Ureter (tissue), 1 donor: ENCODE measurements around the gene DAP3. TPM values are rescaled to one million over a fixed set of nuclear protein-coding genes. Genes with fewer than 3 reads are reported as not detected.
A peak's percentile ranks its signal among the peaks of the same experiment; 100 is the strongest.
"Not testable (repeated sequence)": the region's sequence is repeated elsewhere in the genome, so short reads cannot be mapped to it uniquely, and the experiment has no call there.

Source experiments
- DNase-seq: peaks from one replicate; pipeline ENCODE4 v3.0.0-alpha.2; 2020; ENCODE audit warnings: low spot score
- total RNA-seq: library from RNA; stranded (reverse); gene quantifications from one replicate; pipeline ENCODE4 v1.2.4, GENCODE V29; 2023
- donor health status: DM: yes; HTN: yes; CAD: no.

Gene DAP3
- total RNA-seq, 1 donor from 2014 or later, result 122 TPM

DNA sequence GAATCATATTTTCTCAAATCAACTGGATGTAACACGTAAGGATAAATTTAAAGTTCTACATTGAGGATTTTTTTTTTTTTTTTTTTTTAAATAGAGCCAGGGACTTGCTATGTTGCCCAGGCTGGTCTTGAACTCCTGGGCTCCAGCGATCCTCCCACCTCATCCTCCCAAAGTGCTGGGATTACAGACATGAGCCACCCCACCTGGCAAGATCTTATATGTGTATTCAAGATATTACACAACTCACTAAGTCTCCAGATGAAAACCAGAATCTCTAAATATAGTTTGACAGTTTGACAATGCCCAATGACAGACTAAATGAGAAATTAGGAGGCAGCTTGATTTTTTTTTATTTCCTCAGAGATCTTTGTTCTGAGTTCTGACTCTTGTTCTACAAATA is 7.1 kb upstream of the DAP3 start:
- no peak for DNase-seq

DNA sequence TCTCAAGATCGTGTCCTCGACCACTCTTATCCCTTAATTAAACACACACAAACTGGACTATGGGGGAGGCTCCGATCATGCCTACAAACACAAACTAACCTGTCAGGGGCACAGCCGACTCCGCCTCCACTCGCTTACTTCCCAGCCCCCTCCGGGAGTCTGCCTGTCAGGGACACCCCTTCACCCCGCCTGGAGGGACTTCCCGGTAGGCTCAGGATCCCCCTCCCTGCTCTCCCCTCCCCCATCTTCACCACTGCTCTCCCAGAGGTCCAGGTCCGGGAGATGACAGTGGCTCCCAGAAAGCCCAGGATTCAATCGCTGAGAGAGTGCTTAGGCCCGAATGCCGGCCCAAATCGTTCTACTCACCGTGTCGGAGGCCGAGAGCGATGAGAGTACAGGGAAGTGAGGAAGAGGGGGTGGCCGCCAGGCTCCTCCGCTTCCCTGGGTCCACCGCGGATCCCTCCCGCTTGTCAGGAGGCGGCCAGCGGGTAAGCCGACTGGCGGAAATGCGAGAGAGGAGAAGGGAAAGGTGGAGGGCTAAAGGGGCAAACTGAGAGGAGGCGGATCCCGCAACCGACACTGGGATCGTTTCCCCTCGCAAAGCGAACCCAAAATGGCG is 1.1 kb upstream of the DAP3 start:
- DNase-seq, result peak; percentile 67

DNA sequence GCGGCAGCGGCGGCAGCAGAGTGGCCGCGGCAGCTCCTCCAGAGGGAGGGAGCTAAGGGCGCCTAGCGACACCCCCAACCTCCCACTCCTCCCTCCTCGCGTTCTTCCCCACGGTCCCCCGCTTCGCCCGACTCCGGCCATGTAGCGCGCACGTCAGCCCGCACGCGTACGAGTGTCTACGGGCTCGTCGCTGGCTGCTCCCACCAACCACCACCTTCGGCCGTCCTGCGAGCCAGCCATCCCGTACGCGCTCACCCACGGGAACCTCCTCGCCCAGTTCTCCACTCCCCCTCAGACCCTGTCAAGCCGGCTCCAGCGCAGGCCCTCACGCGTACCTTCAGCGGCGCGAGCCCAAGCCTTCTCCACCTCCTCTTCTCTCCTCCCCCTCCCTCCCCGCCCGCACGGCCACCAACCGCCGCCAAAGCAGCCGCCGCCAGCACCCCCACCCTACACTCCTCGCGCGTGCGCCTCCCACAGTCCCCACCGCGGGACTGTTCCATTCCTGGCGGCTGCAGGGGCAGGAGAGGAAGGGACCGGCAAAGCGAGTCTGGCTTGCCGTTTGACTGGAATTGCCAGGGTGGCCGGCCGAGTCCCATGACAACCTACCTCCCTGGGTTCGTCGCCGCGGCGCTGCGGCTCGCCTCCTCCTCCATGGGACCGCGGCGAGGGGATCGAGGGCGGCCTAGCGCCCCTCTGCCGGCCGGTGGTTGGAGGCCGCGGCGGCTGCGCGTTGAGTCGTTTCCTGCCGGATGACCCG is 389 bp upstream of the DAP3 start, which contains the start of gene YY1AP1:
TSS of gene YY1AP1 (minus strand) at position 451 of the 757 bp plus-strand sequence. CDS start 8,338 bp downstream, outside the sequence.
- DNase-seq, result peak; percentile 94

GRCh38 chr1:155691992-155692528 is 3.2 kb downstream of the DAP3 start:
- no peak for DNase-seq

GRCh38 chr1:155694167-155694566 is 5.3 kb downstream of the DAP3 start:
- DNase-seq, result no peak

- DNase-seq, result no peak
Observed at GRCh38 chr1:155695072-155695471, 6.2 kb downstream of the DAP3 start.

- DNase-seq, result no peak
Observed at GRCh38 chr1:155695608-155696007, 6.7 kb downstream of the DAP3 start.

GRCh38 chr1:155696524-155696923 is 7.6 kb downstream of the DAP3 start:
- DNase-seq, result no peak

- DNase-seq, result no peak
Observed at GRCh38 chr1:155697046-155697445, 8.2 kb downstream of the DAP3 start.

DNA sequence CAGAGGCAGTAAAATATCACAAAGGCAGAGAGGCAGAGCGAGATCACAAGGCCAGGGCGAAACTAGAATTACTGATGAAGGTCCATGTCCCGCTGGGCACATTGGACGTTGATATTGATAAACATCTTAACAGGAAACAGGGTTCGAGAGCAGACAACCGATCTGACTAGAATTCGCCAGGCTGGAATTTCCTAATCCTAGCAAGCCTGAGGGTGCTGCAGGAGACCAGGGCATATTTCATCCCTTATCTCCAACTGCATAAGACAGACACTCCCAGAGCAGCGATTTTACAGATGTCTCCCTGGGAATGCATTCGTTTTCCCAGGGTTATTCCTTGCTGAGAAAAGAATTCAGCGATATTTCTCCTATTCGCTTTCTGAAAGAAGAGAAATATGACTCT is 8.7 kb downstream of the DAP3 start:
- not testable (repeated sequence) for DNase-seq

DNA sequence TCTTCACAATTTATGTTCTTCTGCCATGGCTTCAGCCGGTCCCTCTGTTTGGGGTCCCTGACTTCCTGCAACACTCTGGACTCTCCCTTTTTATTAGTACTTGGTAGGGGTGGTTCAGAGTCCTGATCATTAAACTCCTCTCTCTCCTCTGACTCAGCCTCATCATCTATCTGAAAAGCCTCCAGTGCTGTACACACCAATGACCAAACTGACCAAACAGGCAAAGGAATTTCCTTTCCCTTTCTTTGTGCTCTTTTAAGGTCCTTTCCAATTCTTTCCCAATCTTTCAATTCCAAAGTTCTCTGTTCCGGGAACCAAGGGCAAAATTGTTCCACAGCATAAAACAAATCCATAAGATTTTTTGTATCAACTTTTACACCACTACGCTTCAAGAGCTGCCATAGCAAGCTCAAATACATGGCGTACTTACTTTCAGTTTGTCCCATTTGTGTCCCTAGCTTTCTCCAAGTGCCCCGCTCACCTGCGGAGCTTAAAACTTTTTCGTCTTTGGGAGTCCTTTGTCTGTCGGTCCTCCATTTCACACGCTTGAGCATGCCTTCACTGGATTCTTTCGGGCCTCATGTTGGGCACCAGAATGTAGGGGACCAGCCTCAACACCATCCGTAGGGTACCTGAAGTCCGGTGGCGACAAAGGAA is 9.6 kb downstream of the DAP3 start:
- no peak for DNase-seq

GRCh38 chr1:155699062-155699461 is 10.2 kb downstream of the DAP3 start:
- DNase-seq, result not testable (repeated sequence)

DNA sequence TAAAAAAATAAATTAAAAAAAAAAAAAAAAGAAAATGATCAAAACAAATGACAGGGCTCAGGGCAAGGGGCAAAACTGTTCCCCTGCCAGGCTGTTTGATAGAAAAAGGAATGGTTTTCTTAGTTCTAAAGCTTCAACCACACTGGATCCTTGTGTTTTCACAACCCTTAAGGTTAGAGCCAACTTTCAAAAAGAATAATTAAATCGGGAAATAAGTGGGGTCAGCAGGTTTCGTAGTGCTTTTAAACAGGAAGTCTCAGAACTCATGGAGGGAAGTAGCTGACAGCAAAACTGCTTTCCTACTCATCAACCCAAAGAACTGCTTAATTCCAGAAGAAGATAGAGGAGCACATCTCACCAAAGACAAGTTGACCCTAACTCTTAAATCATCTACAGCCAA is 12.8 kb downstream of the DAP3 start:
- not testable (repeated sequence) for DNase-seq

GRCh38 chr1:155703216-155703615 is 14.3 kb downstream of the DAP3 start:
- no peak for DNase-seq

GRCh38 chr1:155704414-155704813 is 15.5 kb downstream of the DAP3 start:
- not testable (repeated sequence) for DNase-seq

GRCh38 chr1:155706139-155706538 is 17.2 kb downstream of the DAP3 start:
- no peak for DNase-seq

DNA sequence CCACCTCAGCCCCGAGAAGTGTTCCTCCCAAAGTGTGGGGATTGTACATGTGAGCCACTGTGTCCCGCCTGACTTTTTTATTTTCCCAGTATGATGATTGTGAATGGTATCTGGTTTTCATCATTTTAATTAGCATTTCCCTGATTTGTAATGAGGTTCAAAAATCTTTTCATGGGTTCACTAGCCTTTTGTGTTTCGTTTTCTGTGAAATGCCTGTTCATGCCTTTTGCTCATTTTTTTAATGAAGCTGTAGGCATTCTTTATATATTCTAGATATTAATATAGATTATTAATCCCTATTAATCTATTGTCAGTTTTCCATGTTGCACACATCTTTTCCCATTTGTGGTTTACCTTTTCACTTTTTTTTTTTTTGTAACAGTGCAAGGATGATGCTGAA is 20.5 kb downstream of the DAP3 start:
- no peak for DNase-seq

DNA sequence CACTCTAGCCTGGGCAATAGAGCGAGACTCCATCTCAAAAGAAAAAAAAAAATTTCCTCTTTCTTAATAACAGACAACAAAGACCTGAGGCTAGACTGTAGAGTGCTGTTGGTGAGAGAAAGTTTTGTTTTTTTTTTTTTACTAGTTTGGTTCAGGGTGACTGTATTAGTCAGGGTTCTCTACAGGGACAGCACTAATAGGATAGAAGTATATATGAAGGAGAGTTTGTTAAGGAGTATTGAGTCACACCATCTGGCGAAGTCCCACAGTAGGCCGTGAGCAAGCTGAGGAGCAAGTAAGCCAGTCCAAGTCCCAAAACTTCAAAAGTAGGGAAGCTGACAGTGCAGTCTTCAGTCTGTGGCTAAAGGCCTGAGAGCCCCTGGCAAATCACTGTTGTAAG is 22.6 kb downstream of the DAP3 start:
- not testable (repeated sequence) for DNase-seq

DNA sequence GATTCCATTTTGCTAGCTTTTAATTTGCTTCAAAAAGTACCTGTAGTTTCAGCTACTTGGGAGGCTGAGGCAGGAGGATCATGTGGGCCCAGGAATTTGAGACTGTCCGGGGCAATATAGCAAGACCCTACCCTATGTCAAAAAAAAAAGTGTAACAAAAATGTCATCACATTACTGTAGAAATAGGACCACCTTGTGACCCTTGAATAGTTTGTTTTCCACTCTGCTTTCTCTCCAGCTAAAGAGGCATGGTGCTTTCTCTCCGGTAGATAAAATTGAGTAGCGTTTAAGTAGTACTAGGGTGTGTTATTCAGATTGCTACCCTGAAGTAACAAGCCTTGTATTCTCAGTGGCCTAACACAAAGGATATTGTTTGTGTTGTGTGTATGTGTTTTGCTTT is 23.7 kb downstream of the DAP3 start:
- not testable (repeated sequence) for DNase-seq

DNA sequence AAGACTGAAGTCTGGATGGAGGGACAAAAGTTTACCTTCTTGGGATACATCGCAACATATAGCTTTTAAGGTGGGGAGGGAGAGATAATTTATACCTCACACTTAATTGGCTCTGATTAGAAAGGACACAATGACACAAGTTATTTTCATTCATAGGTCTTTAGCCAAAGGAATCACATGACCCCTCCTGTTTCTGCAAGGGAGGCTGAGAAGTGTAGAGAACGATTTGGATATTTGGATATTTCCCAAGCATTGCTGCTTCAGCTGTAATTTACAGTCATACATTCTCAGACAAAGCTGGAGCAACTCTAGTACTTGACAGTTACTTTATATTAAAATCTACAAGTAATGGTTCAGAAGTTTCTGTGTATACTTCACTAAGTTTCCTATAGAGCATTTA is 24.2 kb downstream of the DAP3 start:
- no peak for DNase-seq

GRCh38 chr1:155715056-155715455 is 26.2 kb downstream of the DAP3 start:
- not testable (repeated sequence) for DNase-seq

- DNase-seq, result no peak
Observed at GRCh38 chr1:155715777-155716176, 26.9 kb downstream of the DAP3 start.

DNA sequence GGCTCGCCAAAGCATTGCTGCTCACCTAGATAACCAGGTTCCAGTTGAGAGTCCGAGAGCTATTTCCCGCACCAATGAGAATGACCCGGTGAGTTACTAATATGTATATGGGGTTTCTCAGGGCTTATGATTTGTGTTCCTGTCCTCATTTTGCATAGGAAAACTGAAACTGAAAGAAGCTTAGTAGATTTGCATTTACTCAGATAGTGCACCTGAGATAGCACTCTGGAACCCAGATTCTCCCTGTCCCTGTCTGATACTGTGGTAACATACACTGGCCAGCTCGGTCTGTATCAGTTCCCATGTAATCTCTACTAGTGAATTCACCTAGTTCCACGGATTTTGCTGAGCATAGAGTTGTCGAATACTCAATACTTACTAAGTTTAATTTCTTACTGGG is 28.1 kb downstream of the DAP3 start:
- no peak for DNase-seq
